HG03159 (cell line): ENCODE data around the gene STRN3.
"Not testable (repeated sequence)": the region's sequence is repeated elsewhere in the genome, so short reads cannot be mapped to it uniquely, and the experiment has no call there.

ENCODE experiments used
- ATAC-seq: cut with Tn5 transposase; IDR thresholded peaks from one replicate; pipeline ENCODE4 v1.9.1; 2021; ENCODE audit warnings: mild to moderate bottlenecking, moderate library complexity; ENCODE audit not compliant: unreplicated experiment

STRN3 gene, protein sequence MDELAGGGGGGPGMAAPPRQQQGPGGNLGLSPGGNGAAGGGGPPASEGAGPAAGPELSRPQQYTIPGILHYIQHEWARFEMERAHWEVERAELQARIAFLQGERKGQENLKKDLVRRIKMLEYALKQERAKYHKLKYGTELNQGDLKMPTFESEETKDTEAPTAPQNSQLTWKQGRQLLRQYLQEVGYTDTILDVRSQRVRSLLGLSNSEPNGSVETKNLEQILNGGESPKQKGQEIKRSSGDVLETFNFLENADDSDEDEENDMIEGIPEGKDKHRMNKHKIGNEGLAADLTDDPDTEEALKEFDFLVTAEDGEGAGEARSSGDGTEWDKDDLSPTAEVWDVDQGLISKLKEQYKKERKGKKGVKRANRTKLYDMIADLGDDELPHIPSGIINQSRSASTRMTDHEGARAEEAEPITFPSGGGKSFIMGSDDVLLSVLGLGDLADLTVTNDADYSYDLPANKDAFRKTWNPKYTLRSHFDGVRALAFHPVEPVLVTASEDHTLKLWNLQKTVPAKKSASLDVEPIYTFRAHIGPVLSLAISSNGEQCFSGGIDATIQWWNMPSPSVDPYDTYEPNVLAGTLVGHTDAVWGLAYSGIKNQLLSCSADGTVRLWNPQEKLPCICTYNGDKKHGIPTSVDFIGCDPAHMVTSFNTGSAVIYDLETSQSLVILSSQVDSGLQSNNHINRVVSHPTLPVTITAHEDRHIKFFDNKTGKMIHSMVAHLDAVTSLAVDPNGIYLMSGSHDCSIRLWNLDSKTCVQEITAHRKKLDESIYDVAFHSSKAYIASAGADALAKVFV

DNA sequence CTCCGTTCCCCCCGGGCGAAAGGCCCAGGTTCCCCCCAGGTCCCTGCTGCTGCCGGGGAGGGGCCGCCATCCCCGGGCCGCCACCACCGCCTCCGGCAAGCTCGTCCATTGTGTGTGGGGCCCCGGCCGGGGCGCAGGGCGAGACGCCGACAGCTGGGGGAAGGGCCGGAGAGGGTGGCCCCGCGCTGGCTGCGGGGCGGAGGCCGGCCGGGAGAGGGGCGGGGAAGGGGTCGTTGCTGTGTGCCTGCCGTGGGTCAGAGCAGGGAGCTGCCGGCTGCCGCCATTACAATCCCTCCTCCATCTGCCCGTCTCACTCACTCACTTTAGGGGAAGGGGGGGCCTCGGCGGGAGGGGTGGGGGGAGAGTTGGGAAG lies at the start of gene STRN3:
TSS of gene STRN3 (minus strand) at position 303 of the 373 bp plus-strand sequence. CDS start at position 109, 194 bp downstream.
- no peak for ATAC-seq

DNA sequence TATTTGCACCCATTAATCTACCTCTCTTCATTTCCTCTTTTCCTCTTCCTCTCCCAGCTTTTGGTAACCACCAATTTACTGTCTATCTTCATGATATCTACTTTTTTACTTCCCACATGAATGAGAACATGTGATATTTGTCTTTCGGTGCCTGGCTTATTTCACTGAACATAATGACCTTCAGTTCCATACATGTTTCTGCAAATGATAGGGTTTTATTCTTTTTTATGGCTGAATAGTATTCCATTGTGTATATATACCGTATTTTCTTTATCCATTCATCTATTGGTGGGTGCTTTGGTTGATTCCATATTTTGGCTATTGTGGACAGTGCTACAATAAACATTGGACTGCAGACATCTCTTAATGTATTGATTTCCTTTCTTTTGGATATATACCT lies 49.0 kb upstream of the STRN3 start:
- ATAC-seq, result no peak

DNA sequence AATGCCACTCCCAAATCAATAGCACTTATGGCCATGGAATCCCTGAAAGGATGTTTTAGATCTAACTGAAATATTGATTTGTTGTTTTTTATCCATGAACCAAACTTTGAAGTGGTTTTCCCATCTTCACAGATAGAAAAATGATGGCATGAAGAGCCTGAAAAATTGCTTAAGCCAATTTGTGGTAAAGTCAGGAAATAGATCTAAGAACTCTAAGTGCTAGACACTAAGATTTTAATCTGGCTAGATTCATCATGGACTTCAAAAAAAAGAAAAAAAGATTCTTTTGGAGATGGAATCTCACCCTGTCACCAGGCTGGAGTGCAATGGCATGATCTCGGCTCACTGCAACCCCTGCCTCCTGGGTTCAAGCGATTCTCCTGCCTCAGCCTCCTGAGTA lies 45.0 kb upstream of the STRN3 start:
- no peak for ATAC-seq

DNA sequence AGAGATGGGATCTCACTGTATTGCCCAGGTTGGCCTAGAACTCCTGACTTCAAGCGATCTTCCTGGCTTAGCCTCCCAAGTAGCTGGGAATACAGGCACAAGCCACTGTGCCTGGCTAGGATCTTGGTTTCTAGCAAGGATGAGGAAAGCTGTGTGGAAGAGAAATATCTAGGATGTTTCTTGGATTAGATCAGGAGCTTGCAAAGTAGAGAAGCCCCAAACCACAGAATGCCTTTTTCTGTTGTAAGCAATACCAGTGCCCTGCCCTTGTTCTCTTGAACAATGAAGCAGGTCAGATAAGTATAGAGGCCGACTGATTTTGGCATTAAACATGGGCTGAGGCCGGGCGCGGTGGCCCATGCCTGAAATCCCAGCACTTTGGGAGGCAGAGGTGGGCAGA lies 44.3 kb upstream of the STRN3 start:
- ATAC-seq, result no peak

DNA sequence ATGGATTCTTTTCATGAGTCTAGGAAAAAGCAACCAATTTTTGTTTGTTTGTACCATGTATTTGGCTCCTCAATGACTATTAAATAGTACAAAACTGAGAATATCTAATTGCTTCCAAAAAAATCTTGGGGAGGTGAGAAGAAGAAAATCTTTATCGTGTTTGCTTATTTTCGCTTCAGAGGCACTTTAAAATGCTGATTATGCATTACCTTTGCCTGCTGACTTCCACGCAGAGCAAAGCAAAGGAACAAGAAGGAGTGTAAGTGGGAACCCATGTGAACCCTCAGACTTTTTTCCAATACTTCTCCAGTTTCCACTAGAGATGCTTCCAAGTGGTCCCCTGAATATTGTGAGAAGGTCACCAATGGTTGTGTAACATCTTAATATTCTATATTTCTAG lies 43.2 kb upstream of the STRN3 start:
- no peak for ATAC-seq

DNA sequence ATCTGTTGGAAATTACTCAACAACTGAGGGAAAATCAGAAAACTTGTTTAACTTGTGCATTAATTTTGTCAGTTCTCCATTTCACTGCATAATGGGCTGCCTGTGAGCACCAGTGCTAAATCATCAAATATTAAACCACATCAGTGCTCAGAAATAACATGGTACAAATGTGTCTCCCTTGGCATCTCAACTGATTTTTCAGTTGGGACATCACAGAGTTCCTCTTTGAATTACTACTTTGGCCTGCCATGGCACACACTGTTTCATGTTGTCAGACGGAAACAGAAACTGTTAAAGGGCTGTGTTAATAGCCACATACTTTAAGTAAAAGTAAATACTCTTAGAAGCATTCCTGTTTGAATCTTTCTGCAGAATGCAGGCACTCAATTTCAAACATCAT lies 42.1 kb upstream of the STRN3 start:
- ATAC-seq, result no peak

DNA sequence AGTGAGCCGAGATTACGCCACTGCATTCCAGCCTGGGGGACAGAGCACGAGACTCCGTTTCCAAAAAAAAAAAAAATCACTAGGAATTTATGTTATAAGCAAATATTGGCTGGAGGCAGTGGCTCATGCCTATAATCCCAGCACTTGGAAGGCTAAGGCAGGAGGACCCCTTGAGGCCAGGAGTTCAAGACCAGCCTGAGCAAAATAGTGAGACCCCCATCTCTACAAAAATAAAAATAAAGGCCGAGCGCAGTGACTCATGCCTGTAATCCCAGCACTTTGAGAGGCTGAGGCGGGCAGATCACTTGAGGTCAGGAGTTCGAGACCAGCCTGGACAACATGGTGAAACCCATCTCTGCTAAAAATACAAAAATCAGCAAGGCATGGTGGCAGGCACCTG lies 36.7 kb upstream of the STRN3 start:
- not testable (repeated sequence) for ATAC-seq

DNA sequence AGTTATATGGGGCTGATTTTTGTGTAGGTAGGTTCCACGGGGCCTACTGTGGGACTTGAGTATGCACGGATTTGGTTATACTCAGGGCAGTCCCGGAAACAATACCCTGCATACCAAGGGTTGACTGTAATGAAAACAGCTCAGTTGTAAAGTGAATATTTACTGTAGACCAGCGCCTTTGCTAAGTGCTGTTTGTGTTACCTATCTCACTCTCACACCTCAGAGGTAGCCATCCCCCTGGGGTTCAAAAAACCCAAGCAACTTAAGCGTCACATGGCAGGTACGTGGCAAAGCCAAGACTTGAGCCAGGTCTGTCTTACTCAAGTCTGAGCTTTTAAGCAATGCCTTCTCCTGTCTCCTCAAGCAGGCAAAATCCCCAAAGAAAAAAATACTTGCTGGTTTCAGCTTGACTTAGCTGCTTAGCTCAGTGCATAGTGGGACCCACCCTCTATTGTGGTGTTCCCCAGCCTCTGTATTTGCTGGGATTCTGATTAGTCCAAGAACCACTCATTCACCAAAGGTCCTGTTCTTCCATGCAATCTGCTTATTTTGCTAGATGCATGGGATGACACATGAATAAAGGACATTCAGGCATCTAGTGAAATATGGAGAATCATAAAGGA lies 34.2 kb upstream of the STRN3 start:
- no peak for ATAC-seq

DNA sequence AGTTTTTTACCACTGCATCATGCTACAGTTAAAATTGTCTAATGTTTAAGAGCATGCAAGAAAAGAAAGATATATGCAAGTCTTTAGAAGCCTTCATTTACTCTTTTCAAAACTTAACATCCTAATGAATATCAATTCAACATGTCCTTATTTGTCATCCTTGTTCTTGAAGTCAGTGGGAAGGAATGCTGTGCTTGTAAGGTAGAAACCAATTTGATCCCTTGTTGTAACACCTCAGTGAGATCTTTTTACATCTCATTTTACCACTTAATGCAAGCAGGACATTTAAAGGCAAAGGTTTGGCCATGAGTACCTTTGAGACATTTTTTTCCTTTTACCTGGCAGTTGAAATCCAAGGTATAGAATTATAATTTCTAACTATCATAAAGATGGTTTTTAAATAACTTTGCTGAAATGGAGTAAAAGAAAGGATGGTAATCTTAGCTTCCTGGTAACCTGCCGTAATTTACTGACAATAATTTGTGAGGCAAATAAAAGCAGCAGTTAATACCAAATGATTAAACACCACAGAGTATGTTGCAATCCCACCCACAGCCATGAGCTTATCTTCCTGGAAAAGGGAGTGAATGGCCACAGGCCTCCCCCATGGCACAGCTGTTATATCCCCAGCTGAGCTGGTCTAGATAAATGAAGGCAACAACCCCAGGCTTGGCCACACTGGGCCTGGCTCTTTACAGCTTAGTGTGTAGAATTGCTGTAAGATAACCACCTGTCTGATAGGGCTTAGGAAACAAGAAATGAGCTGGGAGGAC lies 33.2 kb upstream of the STRN3 start:
- no peak for ATAC-seq

DNA sequence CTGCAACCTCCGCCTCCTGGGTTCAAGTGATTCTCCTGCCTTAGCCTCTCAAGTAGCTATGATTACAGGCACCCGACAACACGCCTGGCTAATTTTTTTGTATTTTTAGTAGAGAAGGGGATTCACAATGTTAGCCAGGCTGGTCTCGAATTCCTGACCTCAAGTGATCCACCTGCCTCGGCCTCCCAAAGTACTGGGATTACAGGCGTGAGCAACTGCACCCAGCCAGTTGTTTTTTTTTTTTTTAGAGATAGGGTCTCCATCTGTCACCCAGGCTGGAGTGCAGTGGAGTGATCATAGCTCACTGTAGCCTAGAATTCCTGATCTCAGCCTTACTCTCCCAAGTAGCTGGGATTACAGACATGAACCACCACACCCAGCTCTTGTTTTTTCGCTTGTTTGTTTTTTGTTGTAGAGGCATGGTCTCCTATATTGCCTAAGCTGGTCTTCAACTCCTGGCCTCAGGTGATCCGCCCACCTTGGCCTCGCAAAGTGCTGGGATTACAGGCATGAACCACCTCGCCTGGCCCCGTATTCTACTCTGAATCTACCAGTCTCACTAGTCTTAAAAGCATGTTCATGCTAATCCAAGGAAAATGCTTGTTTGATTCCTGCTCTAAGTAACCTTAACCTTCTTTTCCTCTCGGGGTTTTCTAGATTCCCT lies 31.7 kb upstream of the STRN3 start:
- no peak for ATAC-seq

DNA sequence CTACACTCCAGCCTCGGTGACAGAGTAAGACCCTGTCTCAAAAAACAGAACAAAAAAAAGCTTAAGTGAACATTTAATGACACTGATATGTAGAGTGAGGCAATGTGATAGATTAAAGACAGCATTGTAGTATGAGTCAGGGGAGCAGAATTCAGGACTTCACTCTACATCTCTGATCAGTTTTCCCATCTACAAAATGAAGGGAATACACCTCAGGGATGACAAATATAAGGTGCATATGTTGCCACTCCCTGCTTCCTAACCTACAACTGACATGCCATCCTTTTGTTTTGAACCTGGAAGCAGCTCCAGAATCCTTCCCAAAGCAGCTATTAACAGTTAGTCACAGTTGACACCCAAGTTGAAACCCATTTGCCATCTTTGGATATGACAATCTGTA lies 30.9 kb upstream of the STRN3 start:
- ATAC-seq, result no peak

DNA sequence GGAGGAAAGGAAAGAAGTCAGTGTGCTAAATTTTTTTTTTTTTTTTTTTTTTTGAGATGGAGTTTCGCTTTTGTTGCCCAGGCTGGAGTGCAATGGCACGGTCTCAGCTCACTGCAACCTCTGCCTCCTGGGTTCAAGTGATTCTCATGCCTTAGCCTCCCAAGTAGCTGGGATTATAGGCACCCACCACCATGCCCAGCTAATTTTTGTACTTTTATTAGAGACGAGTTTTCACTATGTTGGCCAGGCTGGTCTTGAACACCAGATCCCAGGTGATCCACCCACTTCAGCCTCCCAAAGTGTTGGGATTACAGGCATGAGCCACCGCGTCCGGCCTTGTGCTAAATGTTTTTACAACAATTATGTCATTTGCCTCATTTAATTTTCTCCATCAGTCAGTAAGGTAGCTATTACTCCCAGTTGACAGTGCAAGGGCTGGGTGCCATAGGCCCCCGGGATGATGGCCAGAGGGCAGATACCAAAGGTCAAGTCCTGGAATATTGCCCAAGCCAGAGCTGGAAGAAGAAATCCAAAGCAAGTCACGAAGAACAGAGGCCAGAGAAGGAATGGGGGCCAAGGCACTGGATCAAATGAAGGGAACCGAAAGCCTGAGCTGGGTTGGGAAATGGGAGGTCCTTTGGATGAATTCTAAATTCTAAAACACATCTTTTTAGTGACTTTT lies 26.9 kb upstream of the STRN3 start:
- ATAC-seq, result not testable (repeated sequence)

DNA sequence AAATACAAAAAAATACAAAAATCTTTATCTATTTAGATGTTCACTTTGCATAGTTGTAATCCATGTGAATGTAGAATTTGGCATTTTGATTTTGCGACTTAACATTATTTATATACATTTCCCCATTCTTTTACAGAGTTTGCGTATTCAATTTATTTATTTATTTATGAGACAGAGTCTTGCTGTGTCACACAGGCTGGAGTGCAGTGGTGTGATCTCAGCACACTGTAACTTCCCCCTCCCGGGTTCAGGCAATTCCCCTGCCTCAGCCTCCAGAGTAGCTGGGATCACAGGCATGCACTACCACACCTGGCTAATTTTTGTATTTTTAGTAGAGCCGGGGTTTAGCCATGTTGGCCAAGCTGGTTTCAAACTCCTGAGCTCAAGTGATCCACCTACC lies 25.3 kb upstream of the STRN3 start:
- no peak for ATAC-seq

DNA sequence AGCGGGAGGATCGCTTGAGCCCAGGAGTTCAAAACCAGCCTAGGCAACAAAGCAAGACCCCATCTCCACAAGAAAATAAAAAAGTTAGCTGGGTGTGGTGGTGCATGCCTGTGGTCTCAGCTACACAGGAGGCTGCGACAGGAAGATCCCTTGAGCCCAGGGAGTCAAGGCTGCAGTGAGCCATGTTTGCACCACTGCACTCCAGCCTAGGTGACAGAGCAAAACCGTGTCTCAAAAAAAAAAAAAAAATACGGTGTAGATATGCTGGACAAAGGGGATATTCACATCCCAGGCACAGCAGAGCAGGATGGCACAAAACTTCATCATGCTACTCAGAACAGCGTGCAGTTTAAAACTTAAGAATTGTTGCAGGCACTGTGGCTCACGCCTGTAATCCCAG lies 24.8 kb upstream of the STRN3 start:
- no peak for ATAC-seq

DNA sequence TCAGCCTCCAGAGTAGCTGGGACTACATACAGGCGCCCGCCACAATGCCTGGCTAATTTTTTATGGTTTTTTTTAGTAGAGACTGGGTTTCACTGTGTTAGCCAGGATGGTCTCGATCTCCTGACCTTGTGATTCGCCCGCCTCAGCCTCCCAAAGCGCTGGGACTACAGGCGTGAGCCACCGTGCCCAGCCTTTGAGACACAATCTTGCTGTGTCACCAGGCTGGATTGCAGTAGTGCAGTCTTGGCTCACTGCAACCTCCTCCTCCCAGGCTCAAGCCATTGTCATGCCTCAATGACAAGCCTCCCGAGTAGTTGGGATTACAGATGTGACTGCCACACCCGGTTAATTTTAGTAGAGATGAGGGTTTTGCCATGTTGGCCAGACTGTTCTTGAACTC lies 21.3 kb upstream of the STRN3 start:
- ATAC-seq, result no peak

DNA sequence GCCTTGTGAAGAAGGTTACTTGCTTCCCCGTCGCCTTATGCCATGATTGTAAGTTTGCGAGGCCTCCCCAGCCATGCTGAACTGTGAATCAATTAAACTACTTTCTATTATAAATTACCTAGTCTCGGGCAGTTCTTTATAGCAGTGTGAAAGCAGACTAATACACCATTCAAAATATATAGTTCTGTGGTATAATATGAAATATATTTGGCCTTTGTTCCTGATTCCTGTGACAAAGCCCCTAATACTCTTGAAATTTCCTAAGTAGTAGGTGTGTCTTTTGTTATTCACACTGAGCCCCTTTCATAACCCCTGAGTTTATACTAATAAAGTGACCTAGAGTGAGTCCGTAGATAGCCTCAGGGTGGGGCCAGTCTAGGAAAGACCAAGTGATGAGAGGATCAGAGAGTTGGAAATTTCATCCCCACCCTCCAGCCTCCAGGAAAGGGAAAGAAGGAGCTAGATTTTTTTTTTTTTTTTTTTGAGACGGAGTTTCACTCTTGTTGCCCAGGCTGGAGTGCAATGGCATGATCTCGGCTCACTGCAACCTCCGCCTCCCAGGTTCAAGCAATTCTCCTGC lies 19.4 kb upstream of the STRN3 start:
- ATAC-seq, result no peak

DNA sequence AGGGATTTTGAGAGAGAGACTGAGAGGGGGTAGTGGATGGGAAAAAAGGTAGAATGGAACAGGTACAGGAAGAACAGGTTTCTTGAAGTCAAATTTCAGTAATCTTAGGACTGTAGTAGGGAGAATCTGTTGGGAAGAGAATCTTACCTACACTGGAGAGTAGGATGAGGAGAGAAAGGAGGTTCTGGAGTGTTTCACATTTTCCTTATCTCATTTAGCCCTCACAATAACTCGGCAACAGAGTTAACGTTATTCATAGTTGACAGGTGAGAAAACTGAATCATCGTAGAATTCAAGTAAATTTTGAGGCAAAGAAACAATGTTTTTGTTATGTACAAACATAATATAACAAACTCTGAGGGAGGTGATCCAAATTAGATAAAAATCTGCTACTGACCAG lies 17.2 kb upstream of the STRN3 start:
- ATAC-seq, result no peak

DNA sequence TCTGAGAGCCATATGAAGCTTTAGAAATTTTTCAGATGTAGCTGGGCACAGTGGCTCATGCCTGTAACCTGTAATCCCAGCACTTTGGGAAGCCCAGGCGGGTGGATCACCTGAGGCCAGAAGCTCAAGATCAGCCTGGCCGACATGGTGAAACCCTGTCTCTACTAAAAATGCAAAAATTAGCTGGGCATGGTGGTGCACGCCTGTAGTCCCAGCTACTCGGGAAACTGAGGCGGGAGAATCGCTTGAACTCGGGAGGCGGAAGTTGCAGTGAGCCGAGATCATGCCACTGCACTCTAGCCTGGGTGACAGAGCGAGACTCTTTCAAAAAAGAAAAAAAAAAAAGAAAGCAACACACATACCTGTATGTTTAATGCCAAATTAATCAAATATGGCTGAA lies 16.7 kb upstream of the STRN3 start:
- not testable (repeated sequence) for ATAC-seq

DNA sequence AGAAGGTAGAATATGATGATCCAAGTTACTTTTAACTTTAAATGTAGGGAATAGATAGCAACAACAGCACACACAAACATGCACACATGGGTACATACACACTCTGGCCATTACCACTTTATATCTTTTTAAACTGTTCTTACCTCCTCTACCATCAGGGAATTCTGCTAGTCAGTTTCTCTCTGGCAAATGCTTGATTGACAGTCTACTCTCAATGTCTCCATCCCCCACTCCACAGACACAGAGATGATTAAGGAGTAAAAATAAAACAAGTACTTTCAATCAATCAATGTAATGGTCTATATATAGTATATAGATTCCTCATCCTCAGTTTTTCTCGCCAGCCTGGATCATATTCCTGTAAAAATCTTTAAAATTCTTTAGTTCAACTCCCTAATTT lies 16.1 kb upstream of the STRN3 start:
- no peak for ATAC-seq
